NOMO-1 (cell line): ENCODE results near the gene PRDM16.
A peak's percentile ranks its signal among the peaks of the same experiment; 100 is the strongest.

Source experiments
- DNase-seq, 2 experiments: peaks; one replicate each; lab custom pipeline; 2025; ENCODE audit not compliant: unreplicated experiment in 2 of 2; lab: John Stamatoyannopoulos, UW

Gene PRDM16

DNA sequence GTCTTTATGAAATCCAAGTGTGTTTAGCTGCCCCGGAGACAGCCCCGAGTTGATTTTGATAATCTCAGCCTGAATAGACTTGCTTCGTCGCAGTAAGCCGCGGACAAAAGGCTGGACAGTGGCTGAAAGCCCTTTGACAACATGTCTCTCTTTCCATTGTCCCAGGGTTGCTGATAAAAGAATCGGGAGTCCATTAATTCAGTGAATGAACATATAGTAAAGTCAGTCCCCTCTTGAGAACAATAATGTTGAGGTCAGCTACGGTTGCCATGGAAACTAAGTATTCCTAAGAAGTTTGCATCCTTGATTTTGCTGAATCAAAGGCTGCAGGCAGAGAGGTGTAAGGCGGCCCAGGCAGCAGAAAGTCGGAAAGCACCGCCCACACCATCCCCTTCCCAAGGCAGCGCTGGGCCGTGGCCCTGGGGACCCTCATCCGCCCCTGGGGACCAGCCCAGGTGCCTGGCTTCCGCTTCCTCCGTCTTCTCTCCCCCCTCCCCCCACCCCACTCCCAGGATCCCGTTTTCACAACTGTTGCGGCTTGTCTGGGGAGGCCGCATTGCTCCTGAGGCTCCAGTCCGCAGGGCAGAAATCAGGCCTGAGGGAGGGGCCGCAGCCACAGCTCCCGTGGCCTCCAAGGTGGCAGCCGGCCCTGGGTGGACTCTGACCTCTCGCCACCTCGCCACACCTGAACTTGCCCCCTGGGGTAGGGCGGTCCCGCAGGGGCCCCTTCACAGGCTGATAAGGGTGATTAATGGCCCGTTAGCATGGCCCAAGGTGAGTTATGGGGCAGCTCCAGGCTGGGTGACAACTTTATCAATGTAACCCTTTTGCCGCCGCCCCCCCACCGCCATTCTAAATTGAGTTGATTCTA is 180.9 kb downstream of the PRDM16 start:
- DNase-seq: peak; percentile 5 to 18

DNA sequence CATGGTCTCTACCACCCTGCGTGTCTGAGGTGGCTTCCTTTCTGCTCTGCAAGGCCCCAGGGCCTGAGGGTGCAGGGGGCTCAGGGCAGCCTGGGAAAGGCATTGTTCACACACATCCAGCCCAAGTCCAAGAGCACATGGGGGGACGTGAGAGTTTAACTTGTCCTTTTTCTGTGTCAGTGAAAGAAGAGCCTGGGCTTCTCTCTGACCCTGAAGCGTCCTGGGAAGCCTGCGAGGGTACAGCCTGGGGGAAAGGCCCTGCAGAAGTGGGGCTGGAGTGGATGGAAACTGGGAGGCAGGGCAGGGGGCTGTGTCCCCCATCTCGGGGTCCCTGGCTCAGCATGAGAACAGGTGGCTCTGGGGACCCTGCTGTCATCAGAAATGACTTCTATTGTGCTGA is 181.6 kb downstream of the PRDM16 start:
- DNase-seq: no peak

DNA sequence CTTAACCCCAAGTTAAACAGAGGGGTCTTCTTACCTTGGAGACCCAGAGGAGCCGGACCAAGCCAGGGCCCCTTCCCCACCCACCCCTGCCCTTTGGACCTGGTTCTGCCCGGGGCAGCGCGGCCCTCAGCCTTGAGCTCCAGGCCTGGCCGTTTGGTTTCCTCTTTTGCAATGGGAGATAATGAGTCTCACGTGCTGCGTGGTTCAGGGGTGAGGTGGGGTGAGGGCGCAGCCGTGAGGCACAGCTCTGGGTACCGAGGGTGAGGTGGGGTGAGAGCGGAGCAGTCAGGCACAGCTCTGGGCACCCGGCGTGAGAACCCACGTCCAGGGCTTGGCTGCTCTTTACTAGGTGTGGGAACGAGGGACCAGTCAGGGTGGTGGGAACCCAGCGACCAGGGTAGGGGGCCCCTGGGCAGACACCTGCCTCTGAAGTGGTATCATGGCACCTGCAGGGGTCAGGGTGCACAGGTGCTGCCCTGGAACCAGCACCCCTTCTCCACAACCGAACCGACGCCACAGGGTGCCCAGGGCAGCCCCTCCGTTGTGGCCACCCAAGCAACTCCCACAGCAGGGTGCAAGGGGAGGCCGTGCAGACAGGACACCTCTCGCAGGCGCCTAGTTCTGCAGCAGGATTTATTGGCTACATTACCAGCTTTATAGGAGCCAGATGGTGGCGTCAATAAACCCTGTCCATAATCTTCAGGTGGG is 182.2 kb downstream of the PRDM16 start:
- peak; percentile 52 to 72 for DNase-seq

DNA sequence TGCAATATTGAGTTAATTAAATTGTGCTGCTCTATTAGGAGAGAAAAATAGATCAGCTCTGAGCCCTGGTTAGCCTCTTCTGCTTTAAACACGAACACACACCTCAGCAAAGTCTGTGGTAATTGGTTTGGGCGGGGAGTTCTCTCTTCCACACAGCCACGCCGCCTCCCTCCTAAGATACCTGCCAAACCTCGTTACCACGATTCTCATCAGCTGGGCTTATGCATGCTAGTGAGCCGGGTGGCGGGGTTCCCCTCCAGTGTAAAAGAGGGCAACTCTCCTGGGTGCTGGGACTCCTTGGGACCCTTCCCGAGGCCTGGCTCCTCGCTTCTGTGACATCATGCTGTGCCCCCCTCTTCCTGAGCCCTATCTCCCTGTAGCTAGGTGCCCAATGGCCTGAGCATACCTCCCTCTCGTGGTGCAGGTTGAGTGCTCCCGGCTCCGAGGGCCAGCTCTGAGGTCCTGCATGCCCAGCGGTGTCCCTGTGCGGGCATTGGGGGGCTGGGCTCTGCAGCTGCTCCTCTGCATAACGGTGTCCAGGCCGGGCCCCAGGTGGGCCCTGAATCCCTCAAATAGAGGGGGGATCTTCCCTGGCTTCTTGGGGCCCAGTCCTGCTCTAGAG is 182.9 kb downstream of the PRDM16 start:
- DNase-seq: no peak

DNA sequence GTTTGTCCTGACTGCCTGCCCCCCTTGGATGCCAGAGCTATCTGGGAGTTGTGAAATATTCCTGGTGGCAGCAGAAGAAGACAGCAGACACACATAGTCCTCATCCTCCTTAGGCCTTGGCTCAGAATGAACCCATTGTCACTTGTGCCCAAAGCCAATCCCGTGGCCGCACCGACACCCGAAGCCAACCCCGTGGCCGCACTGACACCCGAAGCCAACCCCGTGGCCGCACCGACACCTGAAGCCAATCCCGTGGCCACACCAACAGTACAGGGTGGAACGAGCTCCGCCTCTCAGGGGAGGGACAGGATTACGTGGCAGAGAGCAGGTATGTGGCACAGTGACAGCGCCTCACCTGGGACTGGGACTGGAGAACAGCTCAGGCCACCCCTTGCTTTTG is 186.7 kb downstream of the PRDM16 start:
- DNase-seq: no peak

DNA sequence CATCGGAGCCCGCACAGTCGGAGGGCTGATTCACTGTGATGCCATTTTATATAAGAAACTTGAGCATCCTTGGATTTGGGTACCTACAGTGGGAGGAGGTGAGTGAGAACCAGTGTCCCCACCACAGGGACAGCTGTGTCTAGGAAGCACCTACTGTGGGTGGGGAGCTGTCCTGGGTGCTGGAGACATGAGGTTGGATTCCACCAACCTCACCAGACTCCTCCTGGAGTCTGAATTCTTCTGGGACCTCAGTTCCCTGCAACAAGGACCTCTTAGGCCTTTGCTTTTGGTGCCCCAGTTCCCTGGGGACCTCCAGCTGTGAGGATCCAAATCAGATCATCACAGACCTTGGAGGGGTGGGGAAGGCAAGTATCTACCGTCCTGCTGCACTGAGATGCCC is 188.8 kb downstream of the PRDM16 start:
- no peak for DNase-seq

DNA sequence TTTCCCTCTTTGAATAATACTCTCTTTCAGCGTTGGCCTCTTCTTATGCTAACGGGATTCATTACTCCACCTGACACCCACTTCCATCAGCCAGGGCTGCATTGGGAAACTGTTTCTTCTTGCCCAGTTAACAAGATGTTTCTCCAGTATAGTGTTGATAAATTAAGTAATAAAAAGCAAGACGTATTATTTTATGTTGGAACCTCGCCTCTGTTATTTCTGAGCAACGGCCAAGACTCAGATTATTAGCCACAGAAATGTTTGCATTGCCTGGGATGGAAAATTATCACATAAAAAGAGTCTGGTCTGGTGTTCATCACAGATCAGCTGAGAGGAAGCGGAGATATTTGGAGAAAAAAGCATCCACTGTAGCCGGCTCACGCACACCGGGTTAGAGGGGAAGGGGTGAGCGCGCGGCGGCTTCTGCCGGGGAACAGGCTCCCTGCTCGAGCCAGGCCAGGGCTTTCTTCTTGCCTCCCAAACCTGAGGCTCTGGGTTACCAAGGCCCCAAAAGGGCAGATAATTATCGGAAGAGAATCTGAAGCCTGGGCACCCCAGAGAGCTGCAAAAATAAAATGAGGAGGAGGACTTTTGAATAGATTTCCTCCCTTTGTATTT is 189.5 kb downstream of the PRDM16 start:
- no peak for DNase-seq

DNA sequence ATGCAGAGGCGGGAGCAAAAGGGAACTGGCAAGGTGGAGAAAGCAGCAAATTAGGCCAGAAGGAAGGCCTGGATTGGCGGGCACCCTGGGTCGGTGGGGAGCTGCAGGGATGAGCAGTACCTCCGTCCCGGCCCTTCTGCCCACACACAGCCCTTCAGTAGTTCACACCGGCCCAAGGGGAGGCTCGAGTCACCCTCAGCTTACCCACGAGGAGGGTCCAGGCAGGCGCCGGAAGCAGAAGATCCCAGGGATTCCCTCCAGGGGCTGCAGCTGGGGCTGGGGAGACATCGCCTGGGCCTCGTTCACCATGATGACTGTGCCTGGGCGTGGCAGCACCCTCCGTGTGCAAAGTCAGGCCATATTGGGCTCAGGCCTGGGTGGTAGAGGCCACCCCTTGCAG is 190.0 kb downstream of the PRDM16 start:
- no peak for DNase-seq

DNA sequence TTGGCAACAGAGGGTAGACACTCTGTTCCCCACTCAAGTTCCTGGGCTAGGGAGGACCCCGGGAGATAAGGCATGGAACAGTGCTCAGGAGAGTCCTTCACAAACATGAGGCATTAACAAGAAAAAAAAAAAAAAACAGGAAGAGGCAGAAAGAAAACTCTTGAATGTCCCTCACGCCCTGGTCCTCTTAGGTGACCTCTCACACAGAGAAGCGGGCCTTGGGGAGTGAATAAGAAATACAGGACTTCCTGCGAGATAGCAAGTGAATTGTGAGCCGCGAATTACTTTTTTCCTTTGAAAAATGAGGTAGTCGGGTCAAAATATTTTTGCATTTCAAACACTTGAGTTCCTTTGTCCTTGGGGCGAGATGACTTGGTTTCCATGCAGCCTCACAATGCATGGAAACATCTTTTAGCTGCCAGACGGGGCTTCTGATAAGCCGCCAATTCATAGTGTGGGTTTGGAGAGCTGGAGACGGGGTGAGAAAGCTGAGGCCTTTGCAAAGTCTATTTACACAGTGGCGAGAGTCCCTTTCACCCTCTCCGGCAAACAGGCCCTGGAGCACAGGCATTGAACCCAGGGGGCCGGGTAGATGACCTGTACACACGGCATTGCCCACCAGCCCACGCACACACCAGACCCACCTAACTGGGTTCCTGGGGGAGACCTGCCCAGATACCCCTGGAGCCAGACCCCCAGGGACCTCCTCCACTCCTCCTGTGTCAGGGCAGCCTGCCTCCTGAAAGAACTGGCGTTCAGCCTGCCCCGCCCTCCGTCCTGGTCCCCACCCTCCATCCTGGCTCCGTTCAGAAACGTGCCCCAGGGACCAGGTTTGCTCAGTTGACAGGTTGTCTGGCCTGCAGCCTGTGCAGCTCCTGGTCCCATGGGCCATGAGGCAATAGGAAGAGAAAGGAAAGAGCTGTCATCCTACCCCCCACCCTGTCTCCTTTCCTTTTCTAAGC is 192.3 kb downstream of the PRDM16 start:
- no peak for DNase-seq

DNA sequence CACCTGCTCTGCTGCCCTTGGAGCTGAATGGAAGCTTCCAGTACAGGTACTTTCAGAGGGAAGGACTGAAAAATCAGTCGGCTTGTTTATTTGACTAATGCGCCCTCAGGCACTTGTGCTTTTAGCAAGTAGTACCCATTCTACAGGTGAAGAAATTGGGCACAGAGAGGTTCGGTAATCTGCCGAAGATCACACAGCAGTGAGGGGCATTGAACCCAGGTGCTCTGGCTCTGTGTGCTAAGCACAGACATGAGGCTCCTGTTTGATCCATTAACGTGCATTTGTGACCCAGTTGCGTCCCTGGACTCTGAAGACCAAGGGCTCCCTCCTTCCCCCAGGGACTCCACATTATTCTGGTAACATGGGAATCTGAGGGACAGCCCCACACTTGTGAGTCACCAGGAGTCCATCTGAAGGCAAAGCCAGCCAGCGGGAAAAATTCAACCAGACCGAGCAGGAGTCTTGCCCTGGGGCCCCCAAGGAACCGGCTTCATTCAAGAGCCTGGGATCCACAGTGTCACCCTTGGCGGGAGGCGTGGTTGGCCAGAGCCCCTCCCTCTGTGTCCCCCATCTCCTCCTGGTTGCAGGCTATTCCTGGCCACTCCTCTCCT is 193.1 kb downstream of the PRDM16 start:
- no peak for DNase-seq

DNA sequence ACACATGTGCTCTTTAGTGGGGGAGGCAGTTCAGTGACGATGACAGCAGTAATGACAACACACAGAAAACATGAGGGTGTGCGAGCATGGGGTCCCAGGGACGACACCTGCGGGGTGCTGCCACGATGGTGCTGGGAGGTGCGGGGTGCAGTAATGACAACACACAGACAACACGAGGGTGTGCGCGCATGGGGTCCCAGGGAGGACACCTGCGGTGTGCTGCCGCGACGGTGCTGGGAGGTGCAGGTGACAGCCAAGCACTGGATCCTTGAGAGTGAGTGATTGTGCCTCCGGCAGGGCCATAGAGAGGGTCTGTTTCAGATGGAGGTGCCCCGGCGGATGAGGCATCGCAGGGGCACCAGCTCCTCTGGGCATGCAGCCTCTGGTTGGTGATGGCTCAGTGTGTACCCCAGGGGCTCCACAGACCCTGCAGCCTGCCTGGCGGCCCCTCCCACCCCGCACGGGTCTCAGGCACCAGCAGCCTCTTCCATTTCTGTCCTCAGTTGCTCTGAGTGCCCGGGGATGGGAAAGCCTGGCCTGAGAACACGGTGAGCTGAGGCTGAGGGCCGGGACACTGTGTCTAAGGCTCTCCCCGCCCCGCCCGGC is 193.8 kb downstream of the PRDM16 start:
- no peak for DNase-seq

DNA sequence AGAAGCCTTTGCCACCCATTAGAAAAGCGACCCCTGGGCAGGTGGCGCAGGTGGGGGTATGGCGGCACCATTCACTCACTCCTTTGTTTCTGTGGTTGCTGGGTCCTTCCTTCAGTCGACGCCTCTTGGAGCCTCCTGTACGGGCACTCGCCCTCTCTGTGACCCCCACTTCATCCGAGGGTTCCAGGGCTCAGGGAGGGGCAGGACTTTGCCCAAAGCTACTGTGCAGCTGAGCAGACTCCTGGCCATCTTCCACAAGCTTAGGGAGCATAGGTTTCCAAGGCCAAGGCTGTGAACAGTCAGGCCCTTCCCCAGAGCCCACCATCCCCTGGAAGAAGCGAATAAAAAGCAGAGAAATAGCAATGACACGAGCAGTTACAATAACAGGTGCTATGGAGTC is 194.8 kb downstream of the PRDM16 start:
- DNase-seq: no peak

DNA sequence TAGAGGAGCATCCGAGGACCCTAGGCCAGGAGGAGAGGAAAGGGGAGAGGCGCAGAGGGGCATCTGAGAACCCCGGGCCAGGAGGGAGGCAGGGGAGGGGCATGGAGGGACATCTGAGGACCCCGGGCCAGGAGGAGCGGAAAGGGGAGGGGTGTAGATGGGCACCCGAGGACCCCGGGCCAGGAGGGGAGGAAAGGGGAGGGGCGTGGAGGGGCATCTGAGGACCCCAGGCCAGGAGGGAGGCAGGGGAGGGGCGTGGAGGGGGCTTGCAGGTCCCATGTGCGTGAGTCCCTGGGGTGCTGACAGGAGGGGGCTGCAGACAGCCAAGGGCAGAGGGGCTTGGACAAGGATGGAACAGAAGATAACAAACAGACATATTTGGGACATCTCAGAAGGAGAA is 195.5 kb downstream of the PRDM16 start:
- DNase-seq: no peak

DNA sequence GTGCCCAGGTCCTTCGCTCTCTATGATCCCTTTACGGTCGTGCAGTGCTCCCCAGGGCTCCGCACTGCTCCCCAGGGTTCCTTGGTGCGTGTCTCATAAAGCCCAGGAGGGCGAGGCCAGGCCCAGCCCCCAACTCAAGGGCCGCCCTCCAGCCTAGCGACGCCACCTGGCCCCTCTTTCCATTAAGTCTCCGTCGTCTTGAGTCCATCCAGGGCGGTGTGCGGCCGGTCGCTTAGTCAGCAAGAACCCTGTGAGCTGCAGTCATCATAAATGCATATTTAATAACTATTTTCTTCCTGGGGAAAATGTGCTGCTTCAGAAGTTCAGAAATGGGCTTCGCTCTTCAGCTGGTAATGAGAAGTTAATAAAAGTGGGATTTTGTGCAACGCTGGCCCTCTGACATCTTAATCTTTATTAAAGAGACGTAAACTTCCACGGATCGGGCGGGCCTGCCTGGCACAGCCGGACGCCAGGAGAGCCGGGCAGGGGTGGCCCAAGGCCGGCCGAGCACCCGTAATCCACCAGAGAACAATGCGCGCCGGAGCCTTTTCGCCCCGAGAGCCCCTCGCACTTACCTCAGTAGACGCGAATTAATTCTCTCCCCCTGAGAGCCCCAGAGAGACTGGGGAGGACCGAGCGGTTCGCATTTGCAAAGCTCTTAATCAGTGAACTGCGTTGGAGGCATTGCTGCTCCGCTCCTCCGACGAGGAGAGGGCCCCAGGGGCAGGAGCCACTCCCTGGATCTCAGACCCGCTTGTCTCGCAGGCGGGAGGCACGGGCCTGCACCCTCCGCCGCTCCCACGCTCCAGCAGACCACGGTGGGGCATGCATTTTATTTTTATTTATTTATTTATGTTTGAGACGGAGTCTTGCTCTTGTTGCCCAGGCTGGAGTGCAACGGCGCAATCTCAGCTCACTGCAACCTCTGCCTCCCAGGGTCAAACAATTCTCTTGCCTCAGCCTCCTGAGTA is 197.1 kb downstream of the PRDM16 start:
- no peak for DNase-seq

DNA sequence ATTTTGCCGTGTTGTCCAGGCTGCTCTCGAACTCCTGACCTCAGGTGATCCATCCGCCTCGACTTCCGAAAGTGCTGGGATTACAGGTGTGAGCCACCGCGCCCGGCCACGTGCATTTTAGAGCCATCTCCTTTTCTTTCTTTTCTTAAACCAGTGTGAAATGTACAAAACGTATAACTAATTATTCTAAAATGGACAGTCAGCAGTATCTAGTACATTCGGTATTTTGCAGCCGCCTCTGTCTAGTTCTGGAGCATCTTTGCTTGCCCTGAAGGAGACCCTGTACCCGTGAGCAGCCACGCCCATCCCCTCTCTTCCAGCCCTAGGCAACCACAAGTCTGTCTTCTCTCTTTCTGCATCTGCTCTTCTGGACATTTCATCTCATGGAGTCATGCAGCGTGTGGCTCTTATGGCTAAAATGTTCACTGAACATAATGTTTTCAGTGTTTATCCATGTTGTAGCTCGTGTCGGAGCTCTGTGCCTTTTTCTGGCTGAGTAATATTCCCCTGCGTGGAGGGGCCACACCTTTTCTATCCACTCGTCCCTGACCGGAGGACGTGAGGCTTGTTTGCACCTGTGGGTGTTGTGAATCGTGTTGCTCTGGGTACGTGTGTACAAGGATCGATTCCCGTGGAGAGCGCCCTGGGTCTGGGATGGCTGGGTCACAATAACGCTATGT is 198.0 kb downstream of the PRDM16 start:
- no peak for DNase-seq

DNA sequence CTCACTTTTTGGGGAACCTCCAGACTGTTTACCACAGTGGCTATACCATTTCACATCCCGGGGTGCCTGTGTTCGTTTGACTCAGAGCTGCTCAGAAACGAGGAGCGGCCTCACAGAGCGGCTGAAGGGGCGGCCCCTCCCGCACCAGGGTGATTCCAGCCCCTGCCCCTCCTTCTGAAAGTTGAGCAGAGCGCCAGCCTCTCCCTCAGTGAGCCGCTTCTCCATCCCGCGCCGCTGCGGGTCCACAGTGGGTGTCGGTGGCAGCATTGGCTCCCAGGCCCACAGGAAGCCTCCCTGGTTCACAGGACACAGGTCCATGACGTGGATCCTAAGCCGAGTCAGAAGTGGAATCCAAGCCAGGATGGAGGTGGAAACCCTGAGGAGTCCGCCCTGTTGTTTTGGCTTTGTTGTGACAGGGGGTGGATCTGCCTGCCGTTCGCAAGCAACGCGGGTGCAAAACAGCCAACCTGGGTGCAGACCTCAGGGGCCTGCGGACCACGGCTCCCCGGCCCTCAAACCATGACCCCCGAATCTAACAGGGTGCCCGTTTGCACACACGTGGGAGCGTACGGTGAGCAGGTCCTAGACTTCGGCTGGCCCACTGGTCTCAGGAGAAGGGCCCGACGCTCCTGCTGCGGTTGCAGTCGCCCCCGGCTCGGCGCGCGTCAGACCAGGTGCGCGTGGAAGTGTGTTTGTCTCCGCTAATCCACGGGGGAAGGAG is 198.7 kb downstream of the PRDM16 start:
- no peak for DNase-seq

DNA sequence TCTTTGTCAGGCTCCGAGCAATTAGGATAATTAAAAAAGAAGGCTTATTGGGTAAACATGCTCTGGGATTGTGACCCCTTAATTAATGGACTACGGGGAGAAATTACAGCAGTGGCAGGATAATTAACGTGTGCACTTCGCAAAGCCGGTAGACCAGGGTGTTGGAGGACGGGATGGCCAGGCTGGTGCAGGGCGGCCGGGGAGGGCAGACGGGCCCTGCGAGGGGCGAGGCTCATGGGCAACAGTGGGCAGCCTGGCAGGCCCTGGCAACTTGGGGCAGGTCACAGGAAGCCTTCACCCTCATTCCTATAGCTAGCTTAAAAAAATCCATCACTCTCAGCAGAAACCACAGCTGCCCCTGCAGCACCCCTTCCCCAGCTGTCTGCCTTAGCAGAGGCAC is 199.3 kb downstream of the PRDM16 start:
- DNase-seq: no peak
